Measurements from ENCODE around the gene NACAD. TPM values are rescaled to one million over a fixed set of nuclear protein-coding genes. Genes with fewer than 3 reads are reported as not detected.

NACAD gene
- total RNA-seq, 1 donor from 2014 or later, result 21.6 TPM

- Histone ChIP-seq H3K9me3 (ENCODE audit: insufficient read depth, low read depth, low read length) (no peaks in the 10 kb centered on the region), H3K79me2 (ENCODE audit: insufficient read depth, low read length) (no peaks in the 10 kb centered on the region), H3K4me3 (ENCODE audit: insufficient read depth, low read depth, low read length) (no peak overlapping the region), H3K27ac (ENCODE audit: low read depth, low read length) (no peak overlapping the region), H2AFZ (ENCODE audit: low read depth, low read length) (no peak overlapping the region), H3K36me3 (ENCODE audit: insufficient read depth, low read length) (no peaks in the 10 kb centered on the region), H3K4me2 (ENCODE audit: low read length) (no peak overlapping the region), H3K4me1 (ENCODE audit: insufficient read depth, low read length) (peaks cover 6% of the 10 kb centered on the region), H3K27me3 (ENCODE audit: insufficient read depth, low read length) (no peaks in the 10 kb centered on the region), H4K20me1 (ENCODE audit: insufficient read depth, low read length) (peaks cover 7% of the 10 kb centered on the region), H3K9ac (ENCODE audit: low read length) (no peak overlapping the region)
- no peak for FAIRE-seq
- H3K9me3 Mint-ChIP-seq (ENCODE audit: unreplicated experiment), result no peaks in the 10 kb centered on the region
- no peak for DNase-seq (ENCODE audit: low read depth)
- peaks cover 7% of the 10 kb centered on the region for H3K36me3 Mint-ChIP-seq (ENCODE audit: low read depth, unreplicated experiment)
- no peaks in the 10 kb centered on the region for H3K4me1 Mint-ChIP-seq (ENCODE audit: low read depth, unreplicated experiment)
- no peak overlapping the region for H3K4me3 Mint-ChIP-seq (ENCODE audit: unreplicated experiment)
- no peaks in the 10 kb centered on the region for H3K27me3 Mint-ChIP-seq (ENCODE audit: low read depth, unreplicated experiment)
- no peak overlapping the region for H3K27ac Mint-ChIP-seq (ENCODE audit: unreplicated experiment)
- TF ChIP-seq EZH2 (IDR thresholded peaks at IDR 0.05; ENCODE audit: insufficient read depth, low read length) (no peak), CTCF (IDR thresholded peaks at IDR 0.05; ENCODE audit: insufficient read depth, low read depth, low read length) (no peak)
Observed at GRCh38 chr7:45084901-45085618, 3.7 kb downstream of the NACAD start.

- FAIRE-seq, result no peak
- Histone ChIP-seq H3K79me2 (ENCODE audit: insufficient read depth, low read length) (no peaks in the 10 kb centered on the region), H3K4me3 (ENCODE audit: insufficient read depth, low read depth, low read length) (no peak overlapping the region), H3K36me3 (ENCODE audit: insufficient read depth, low read length) (no peaks in the 10 kb centered on the region), H4K20me1 (ENCODE audit: insufficient read depth, low read length) (peaks cover 7% of the 10 kb centered on the region), H3K9me3 (ENCODE audit: insufficient read depth, low read depth, low read length) (no peaks in the 10 kb centered on the region), H3K27ac (ENCODE audit: low read depth, low read length) (no peak overlapping the region), H3K27me3 (ENCODE audit: insufficient read depth, low read length) (no peaks in the 10 kb centered on the region), H3K4me2 (ENCODE audit: low read length) (no peak overlapping the region), H2AFZ (ENCODE audit: low read depth, low read length) (no peak overlapping the region), H3K9ac (ENCODE audit: low read length) (no peak overlapping the region), H3K4me1 (ENCODE audit: insufficient read depth, low read length) (peaks cover 6% of the 10 kb centered on the region)
- H3K4me3 Mint-ChIP-seq (ENCODE audit: unreplicated experiment), result no peak overlapping the region
- no peaks in the 10 kb centered on the region for H3K4me1 Mint-ChIP-seq (ENCODE audit: low read depth, unreplicated experiment)
- TF ChIP-seq CTCF (IDR thresholded peaks at IDR 0.05; ENCODE audit: insufficient read depth, low read depth, low read length), result no peak
- no peak for TF ChIP-seq EZH2 (IDR thresholded peaks at IDR 0.05; ENCODE audit: insufficient read depth, low read length)
- no peaks in the 10 kb centered on the region for H3K27me3 Mint-ChIP-seq (ENCODE audit: low read depth, unreplicated experiment)
- no peak overlapping the region for H3K27ac Mint-ChIP-seq (ENCODE audit: unreplicated experiment)
- H3K9me3 Mint-ChIP-seq (ENCODE audit: unreplicated experiment), result no peaks in the 10 kb centered on the region
- no peak for DNase-seq (ENCODE audit: low read depth)
- peaks cover 12% of the 10 kb centered on the region for H3K36me3 Mint-ChIP-seq (ENCODE audit: low read depth, unreplicated experiment)
Observed at GRCh38 chr7:45084336-45084735, 4.4 kb downstream of the NACAD start.

- H3K9me3 Mint-ChIP-seq (ENCODE audit: unreplicated experiment), result no peaks in the 10 kb centered on the region
- H3K36me3 Mint-ChIP-seq (ENCODE audit: low read depth, unreplicated experiment), result peaks cover 14% of the 10 kb centered on the region
- no peak overlapping the region for H3K27ac Mint-ChIP-seq (ENCODE audit: unreplicated experiment)
- Histone ChIP-seq H3K4me3 (ENCODE audit: insufficient read depth, low read depth, low read length) (no peak overlapping the region), H3K9ac (ENCODE audit: low read length) (no peak overlapping the region), H3K4me1 (ENCODE audit: insufficient read depth, low read length) (peaks cover under 1% of the 10 kb centered on the region), H3K27me3 (ENCODE audit: insufficient read depth, low read length) (no peaks in the 10 kb centered on the region), H3K9me3 (ENCODE audit: insufficient read depth, low read depth, low read length) (no peaks in the 10 kb centered on the region), H3K79me2 (ENCODE audit: insufficient read depth, low read length) (no peaks in the 10 kb centered on the region), H3K27ac (ENCODE audit: low read depth, low read length) (no peak overlapping the region), H2AFZ (ENCODE audit: low read depth, low read length) (no peak overlapping the region), H4K20me1 (ENCODE audit: insufficient read depth, low read length) (peaks cover 11% of the 10 kb centered on the region), H3K4me2 (ENCODE audit: low read length) (no peak overlapping the region), H3K36me3 (ENCODE audit: insufficient read depth, low read length) (no peaks in the 10 kb centered on the region)
- DNase-seq (ENCODE audit: low read depth), result no peak
- H3K4me1 Mint-ChIP-seq (ENCODE audit: low read depth, unreplicated experiment), result no peaks in the 10 kb centered on the region
- FAIRE-seq, result no peak
- H3K4me3 Mint-ChIP-seq (ENCODE audit: unreplicated experiment), result no peak overlapping the region
- H3K27me3 Mint-ChIP-seq (ENCODE audit: low read depth, unreplicated experiment), result no peaks in the 10 kb centered on the region
- TF ChIP-seq CTCF (IDR thresholded peaks at IDR 0.05; ENCODE audit: insufficient read depth, low read depth, low read length) (no peak), EZH2 (IDR thresholded peaks at IDR 0.05; ENCODE audit: insufficient read depth, low read length) (no peak)
Observed at GRCh38 chr7:45082831-45083331, 5.9 kb downstream of the NACAD start.

Data from astrocyte (in vitro differentiated cells and primary cell).